WERI-Rb-1 (cell line): ENCODE data around the gene MAPKAP1.

Experiments used
- DNase-seq: peaks from one replicate; pipeline ENCODE4 v3.0.0-alpha.2; 2020
- H3K27ac ChIP-seq: fragments of 250-450 bp; sonication (Bioruptor Pico); 2 replicates; pipeline ENCODE4 v1.5.1; 2020; ENCODE audit warnings: mild to moderate bottlenecking, moderate library complexity
- H3K27me3 ChIP-seq: fragments of 250-450 bp; sonication (Bioruptor Pico); 2 replicates; pipeline ENCODE4 v1.5.1; 2021; ENCODE audit warnings: mild to moderate bottlenecking, low read depth, moderate library complexity; ENCODE audit not compliant: insufficient read depth, severe bottlenecking
- H3K36me3 ChIP-seq: fragments of 250-450 bp; sonication (Bioruptor Pico); 2 replicates; pipeline ENCODE4 v1.5.1; 2020; ENCODE audit warnings: mild to moderate bottlenecking, moderate library complexity
- H3K4me3 ChIP-seq: 2 replicates; pipeline ENCODE4 v1.5.1; 2011; ENCODE audit warnings: low read depth, mild to moderate bottlenecking, control low read depth, low read length
- H3K9me3 ChIP-seq: fragments of 250-450 bp; sonication (Bioruptor Pico); 2 replicates; pipeline ENCODE4 v1.5.1; 2021; ENCODE audit warnings: mild to moderate bottlenecking, moderate library complexity; ENCODE audit not compliant: severe bottlenecking
- CTCF ChIP-seq: IDR thresholded peaks from 2 replicates; pipeline ENCODE4 v1.5.1; 2011; ENCODE audit warnings: low read depth, mild to moderate bottlenecking, control low read depth, inconsistent platforms, low read length

The MAPKAP1 gene

DNA sequence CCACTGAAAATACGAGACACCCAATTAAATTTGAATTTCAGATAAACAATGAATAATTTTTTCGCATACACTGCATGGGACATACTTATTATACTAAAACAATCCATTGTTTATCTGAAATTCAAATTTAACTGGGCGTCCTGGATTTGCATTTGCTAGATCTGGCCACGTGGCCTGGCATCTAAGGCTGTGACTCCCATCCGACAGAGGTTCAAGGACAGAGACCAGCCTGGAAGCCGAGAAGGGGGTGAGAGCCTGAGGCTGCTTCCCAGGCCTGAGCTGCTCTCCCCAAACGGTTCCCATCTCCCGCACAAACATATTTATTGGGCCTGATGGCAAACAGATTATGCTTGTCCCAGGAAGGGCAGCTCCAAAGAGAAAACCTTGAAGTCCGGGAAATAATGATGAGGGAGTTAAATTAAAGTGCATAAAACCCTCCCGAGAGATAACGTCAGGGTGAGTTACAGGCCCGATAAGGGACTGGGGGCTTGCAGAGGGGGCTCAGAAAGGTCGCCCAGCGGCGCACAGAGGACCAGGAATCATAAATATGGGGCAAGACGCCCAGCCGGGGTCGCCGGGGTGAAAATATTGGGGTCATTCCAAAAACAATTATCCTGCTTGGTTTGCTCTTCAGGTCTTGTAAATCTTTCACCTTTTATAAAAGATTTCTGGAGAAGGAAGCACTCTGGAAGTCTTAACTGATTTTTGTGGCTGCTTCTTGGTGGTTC lies 281.7 kb downstream of the MAPKAP1 start:
- DNase-seq: no peak
- Histone ChIP-seq H3K27ac (no peak overlapping the region), H3K4me3 (no peak overlapping the region), H3K27me3 (no peaks in the 10 kb centered on the region), H3K36me3 (no peaks in the 10 kb centered on the region), H3K9me3 (no peaks in the 10 kb centered on the region)
- TF ChIP-seq CTCF: no peak

DNA sequence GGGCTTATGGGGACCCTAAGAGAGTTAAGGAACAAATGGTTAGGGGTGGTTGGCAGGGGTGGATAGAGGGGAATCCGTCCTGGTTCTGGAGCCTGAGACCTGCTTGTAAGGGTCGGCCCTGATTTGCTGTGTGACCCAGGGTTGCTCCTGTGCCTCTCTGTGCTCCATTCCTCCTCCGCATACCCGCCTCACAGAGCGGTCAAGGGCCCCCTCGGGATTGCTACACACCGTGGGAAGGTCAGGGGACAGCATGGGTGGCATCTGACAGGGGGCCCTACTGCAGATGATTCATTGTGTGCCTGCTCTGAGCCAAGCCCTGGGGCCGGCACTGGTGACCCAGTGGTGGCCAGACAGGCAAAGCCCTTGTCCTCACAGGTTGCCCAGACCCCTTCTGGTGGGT lies 283.0 kb downstream of the MAPKAP1 start:
- Histone ChIP-seq H3K27me3 (no peaks in the 10 kb centered on the region), H3K27ac (no peak overlapping the region), H3K4me3 (no peak overlapping the region), H3K36me3 (no peaks in the 10 kb centered on the region), H3K9me3 (no peaks in the 10 kb centered on the region)
- no peak for TF ChIP-seq CTCF
- no peak for DNase-seq

- Histone ChIP-seq H3K9me3 (no peaks in the 10 kb centered on the region), H3K27me3 (no peaks in the 10 kb centered on the region), H3K27ac (no peak overlapping the region), H3K36me3 (no peaks in the 10 kb centered on the region), H3K4me3 (no peak overlapping the region)
- no peak for DNase-seq
- no peak for TF ChIP-seq CTCF
Observed at GRCh38 chr9:125422853-125423252, 284.2 kb downstream of the MAPKAP1 start.

DNA sequence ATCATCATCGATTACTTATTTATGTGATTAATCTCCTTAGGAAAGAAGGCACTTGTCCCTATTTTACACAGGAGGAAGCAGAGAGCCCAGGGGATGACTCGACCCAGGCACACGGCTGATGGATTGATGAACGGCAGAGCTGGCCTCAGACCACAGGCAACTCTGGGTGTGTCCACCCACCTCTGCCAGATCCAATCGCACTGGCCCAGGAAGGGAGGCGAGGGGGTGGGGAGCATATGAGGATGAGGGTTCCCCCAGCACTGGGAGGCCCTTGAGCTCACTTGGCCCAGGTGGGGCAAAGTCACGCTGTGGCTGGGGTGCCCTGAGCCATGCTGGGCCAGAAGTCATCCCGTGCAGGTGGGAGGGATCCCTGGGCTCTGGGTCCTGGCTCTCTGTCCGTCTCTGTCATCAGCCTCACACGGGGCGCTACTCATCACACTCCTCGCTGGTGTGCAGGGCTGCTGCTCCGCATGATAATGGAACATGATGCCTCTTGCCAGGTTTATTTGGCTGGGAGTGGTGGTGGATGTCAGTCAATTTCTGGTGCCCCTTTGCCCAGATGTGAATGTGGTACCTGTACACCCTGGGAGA lies 285.3 kb downstream of the MAPKAP1 start:
- H3K9me3 ChIP-seq: no peaks in the 10 kb centered on the region
- no peak for TF ChIP-seq CTCF
- no peaks in the 10 kb centered on the region for H3K27me3 ChIP-seq
- DNase-seq: no peak
- H3K36me3 ChIP-seq: no peaks in the 10 kb centered on the region
- no peak overlapping the region for H3K27ac ChIP-seq
- H3K4me3 ChIP-seq: no peak overlapping the region

GRCh38 chr9:125421166-125421565 lies 285.8 kb downstream of the MAPKAP1 start:
- Histone ChIP-seq H3K27me3 (no peaks in the 10 kb centered on the region), H3K9me3 (no peaks in the 10 kb centered on the region), H3K27ac (no peak overlapping the region), H3K4me3 (no peak overlapping the region), H3K36me3 (no peaks in the 10 kb centered on the region)
- no peak for TF ChIP-seq CTCF
- DNase-seq: no peak

- TF ChIP-seq CTCF: no peak
- no peak for DNase-seq
Observed at GRCh38 chr9:125418404-125418803, 288.6 kb downstream of the MAPKAP1 start.

More at GRCh38 chr9:125418404-125418803, 288.6 kb downstream of the MAPKAP1 start:
- no peak overlapping the region for H3K27ac ChIP-seq
- H3K4me3 ChIP-seq: no peak overlapping the region
- H3K27me3 ChIP-seq: no peaks in the 10 kb centered on the region
- H3K36me3 ChIP-seq: no peaks in the 10 kb centered on the region
- H3K9me3 ChIP-seq: no peaks in the 10 kb centered on the region
